GM12891 (cell line): ENCODE results near the gene AJAP1.

Source experiments
- POLR2A ChIP-seq: IDR thresholded peaks from 2 replicates; pipeline ENCODE4 v1.6.1; 2011; ENCODE audit warnings: low read depth, low read length, control low read depth
- POLR2AphosphoS5 ChIP-seq: IDR thresholded peaks from 2 replicates; pipeline ENCODE4 v1.6.1; 2011; ENCODE audit warnings: low read depth, low read length, control low read depth
- TAF1 ChIP-seq: IDR thresholded peaks from 2 replicates; pipeline ENCODE4 v1.6.1; 2011; ENCODE audit warnings: low read depth, low read length, control low read depth

- TF ChIP-seq POLR2A (no peak), POLR2AphosphoS5 (no peak), TAF1 (no peak)
These were observed 23.2 kb downstream of the AJAP1 start for GRCh38 chr1:4677608-4678007.
